OCI-LY7 (cell line): ENCODE results near the gene EPN1. TPM values are rescaled to one million over a fixed set of nuclear protein-coding genes. Genes with fewer than 3 reads are reported as not detected.

ENCODE experiments used
- BruUV-seq: library from RNA; stranded (reverse); fragments of 400-500 nt; replicated peaks from 2 replicates; lab custom pipeline; 2021; lab: Mats Ljungman, UMichigan
- CTCF ChIA-PET: fragments of 300-600 bp; sonication (Branson Sonifier 250); formaldehyde crosslinking; loops from one replicate; lab custom pipeline; 2022; ENCODE audit warnings: antibody characterized with exemption; ENCODE audit not compliant: unreplicated experiment; lab: Charles Lee
- POLR2A ChIA-PET: fragments of 300-600 bp; sonication (Branson Sonifier 250); formaldehyde crosslinking; loops from one replicate; lab custom pipeline; 2022; ENCODE audit warnings: antibody characterized with exemption; lab: Charles Lee
- DNase-seq: peaks from one replicate; pipeline ENCODE4 v3.0.0-alpha.2; 2015; ENCODE audit warnings: low spot score
- H2AFZ ChIP-seq: fragments of 200-600 bp; sonication (generic), shearing (Covaris generic); 2 replicates; pipeline ENCODE4 v1.6.1; 2014; ENCODE audit warnings: mild to moderate bottlenecking, antibody characterized with exemption, low read length, moderate library complexity
- H3K27ac ChIP-seq: fragments of 200-600 bp; sonication (generic); 2 replicates; pipeline ENCODE4 v1.5.1; 2014; ENCODE audit warnings: mixed run types, low read depth, mild to moderate bottlenecking, moderate library complexity, low read length, inconsistent platforms; ENCODE audit not compliant: poor library complexity, severe bottlenecking
- H3K36me3 ChIP-seq: fragments of 200-600 bp; sonication (generic); 2 replicates; pipeline ENCODE4 v1.6.1; 2014; ENCODE audit warnings: mild to moderate bottlenecking, antibody characterized with exemption, low read length, moderate library complexity, mixed read lengths; ENCODE audit not compliant: insufficient read depth
- H3K4me1 ChIP-seq: fragments of 200-600 bp; sonication (generic); 2 replicates; pipeline ENCODE4 v1.5.1; 2014; ENCODE audit warnings: mild to moderate bottlenecking, low read length; ENCODE audit not compliant: insufficient read depth, poor library complexity, severe bottlenecking
- H3K4me2 ChIP-seq: fragments of 200-600 bp; sonication (generic); 2 replicates; pipeline ENCODE4 v1.6.1; 2014; ENCODE audit warnings: mild to moderate bottlenecking, low read length
- H3K4me3 ChIP-seq: fragments of 200-600 bp; sonication (generic); 2 replicates; pipeline ENCODE4 v1.5.1; 2014; ENCODE audit warnings: mild to moderate bottlenecking, low read depth, low read length; ENCODE audit not compliant: poor library complexity, severe bottlenecking
- H3K79me2 ChIP-seq: fragments of 200-600 bp; sonication (generic); 2 replicates; pipeline ENCODE4 v1.6.1; 2016; ENCODE audit warnings: low read depth, mild to moderate bottlenecking, low read length, moderate library complexity, mixed read lengths; ENCODE audit not compliant: insufficient read depth
- H3K9me2 ChIP-seq: fragments of 200-600 bp; sonication (generic); 2 replicates; pipeline ENCODE4 v1.6.1; 2016; ENCODE audit warnings: mild to moderate bottlenecking, low read length, mixed read lengths; ENCODE audit not compliant: insufficient read depth
- H3K9me3 ChIP-seq: fragments of 200-600 bp; sonication (generic); 2 replicates; pipeline ENCODE4 v1.6.1; 2014; ENCODE audit warnings: mild to moderate bottlenecking, mixed run types, low read length, mixed read lengths
- H4K20me1 ChIP-seq: fragments of 200-600 bp; sonication (generic); 2 replicates; pipeline ENCODE4 v1.6.1; 2014; ENCODE audit warnings: mild to moderate bottlenecking, antibody characterized with exemption, low read length, moderate library complexity, mixed read lengths; ENCODE audit not compliant: insufficient read depth
- CTCF ChIP-seq: fragments of 200-600 bp; sonication (generic); conservative IDR thresholded peaks from 2 replicates; pipeline ENCODE4 v1.5.1; 2014; ENCODE audit warnings: mild to moderate bottlenecking, antibody characterized with exemption, low read length, moderate library complexity, mixed read lengths
- EZH2phosphoT487 ChIP-seq: fragments of 200-600 bp; sonication (generic); IDR thresholded peaks from 2 replicates; pipeline ENCODE4 v1.6.1; 2018; ENCODE audit warnings: low read depth, borderline replicate concordance, mild to moderate bottlenecking, mixed run types, antibody characterized with exemption, low read length, moderate library complexity, mixed read lengths
- intact Hi-C: fragments of 100-400 bp; cut with micrococcal nuclease; formaldehyde crosslinking; loops from one replicate; pipeline ENCODE4 v1.10.0; 2022; ENCODE audit not compliant: unreplicated experiment
- total RNA-seq, 2 experiments: library from RNA; depleted of rRNA in 1 of 2; stranded (reverse); fragments of >200 nt in 1 of 2; shearing (Covaris generic) in 1 of 2; gene quantifications; 2 replicates each; pipeline ENCODE4 v1.2.3, GENCODE V29; 2014 to 2022

EPN1 gene
- total RNA-seq, 2 experiments from 2014 or later = 40.5 to 120 TPM

- no peak overlapping the region for H3K4me3 ChIP-seq
- no peak overlapping the region for H3K4me2 ChIP-seq
- H3K36me3 ChIP-seq = peaks cover 96% of the 10 kb centered on the region
- no peak for DNase-seq
- TF ChIP-seq CTCF (no peak), EZH2phosphoT487 (no peak)
- intact Hi-C loops = no loop called here
- H3K27ac ChIP-seq = no peak overlapping the region
- no peak overlapping the region for H2AFZ ChIP-seq
- H3K4me1 ChIP-seq = peaks cover 3% of the 10 kb centered on the region
- ChIA-PET POLR2A (no interaction called here), CTCF (no interaction called here)
- peaks cover 42% of the 10 kb centered on the region for H3K79me2 ChIP-seq
- H3K9me2 ChIP-seq = no peaks in the 10 kb centered on the region
- H3K9me3 ChIP-seq = no peaks in the 10 kb centered on the region
- H4K20me1 ChIP-seq = no peaks in the 10 kb centered on the region
- BruUV-seq = no TSS peak
Measured at GRCh38 chr19:55685776-55686175, 10.8 kb downstream of the EPN1 start.

- H2AFZ ChIP-seq = no peak overlapping the region
- no peaks in the 10 kb centered on the region for H4K20me1 ChIP-seq
- no peak overlapping the region for H3K4me3 ChIP-seq
- H3K27ac ChIP-seq = no peak overlapping the region
- no peaks in the 10 kb centered on the region for H3K9me3 ChIP-seq
- CTCF ChIA-PET = no interaction called here
- H3K36me3 ChIP-seq = peaks cover 96% of the 10 kb centered on the region
- POLR2A ChIA-PET = no interaction called here
- no peak overlapping the region for H3K4me2 ChIP-seq
- no peaks in the 10 kb centered on the region for H3K4me1 ChIP-seq
- TF ChIP-seq CTCF (no peak), EZH2phosphoT487 (no peak)
- DNase-seq = no peak
- BruUV-seq = no TSS peak
- intact Hi-C loops = no loop called here
- peaks cover 35% of the 10 kb centered on the region for H3K79me2 ChIP-seq
- no peaks in the 10 kb centered on the region for H3K9me2 ChIP-seq
Measured at GRCh38 chr19:55686311-55687050, 11.5 kb downstream of the EPN1 start.
